ENCODE measurements around the gene MYBPH.

Gene MYBPH

DNA sequence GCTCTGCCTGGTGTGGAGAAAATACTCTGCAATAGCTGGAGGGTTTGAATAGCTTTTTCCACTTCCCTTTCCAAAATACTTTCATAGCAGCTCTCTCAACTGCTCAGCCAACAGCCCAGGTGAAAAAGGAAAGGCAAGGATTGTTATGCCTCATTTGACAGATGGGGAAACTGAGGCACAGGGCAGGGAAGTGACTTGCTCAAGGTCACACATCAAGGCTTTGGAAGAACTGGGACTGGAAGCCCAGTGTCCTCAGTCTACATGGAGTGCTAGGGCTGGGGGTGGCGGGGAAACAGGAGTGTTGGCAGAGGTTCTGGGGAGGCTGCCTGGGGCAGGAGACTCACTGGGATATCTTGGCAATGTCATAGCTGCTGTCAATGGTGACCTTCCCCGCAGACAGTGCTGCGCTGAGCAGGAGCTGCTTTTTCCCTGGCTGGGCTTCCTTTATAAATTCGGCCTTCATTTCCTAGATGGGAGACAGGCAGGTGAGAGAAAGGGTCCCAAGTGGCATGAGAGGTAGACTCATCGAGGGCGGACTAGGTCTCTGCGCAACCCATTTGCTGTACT lies 6.8 kb upstream of the MYBPH start:
- no peak for DNase-seq (ENCODE audit: low read depth)
- TF ChIP-seq, protein P1, sequence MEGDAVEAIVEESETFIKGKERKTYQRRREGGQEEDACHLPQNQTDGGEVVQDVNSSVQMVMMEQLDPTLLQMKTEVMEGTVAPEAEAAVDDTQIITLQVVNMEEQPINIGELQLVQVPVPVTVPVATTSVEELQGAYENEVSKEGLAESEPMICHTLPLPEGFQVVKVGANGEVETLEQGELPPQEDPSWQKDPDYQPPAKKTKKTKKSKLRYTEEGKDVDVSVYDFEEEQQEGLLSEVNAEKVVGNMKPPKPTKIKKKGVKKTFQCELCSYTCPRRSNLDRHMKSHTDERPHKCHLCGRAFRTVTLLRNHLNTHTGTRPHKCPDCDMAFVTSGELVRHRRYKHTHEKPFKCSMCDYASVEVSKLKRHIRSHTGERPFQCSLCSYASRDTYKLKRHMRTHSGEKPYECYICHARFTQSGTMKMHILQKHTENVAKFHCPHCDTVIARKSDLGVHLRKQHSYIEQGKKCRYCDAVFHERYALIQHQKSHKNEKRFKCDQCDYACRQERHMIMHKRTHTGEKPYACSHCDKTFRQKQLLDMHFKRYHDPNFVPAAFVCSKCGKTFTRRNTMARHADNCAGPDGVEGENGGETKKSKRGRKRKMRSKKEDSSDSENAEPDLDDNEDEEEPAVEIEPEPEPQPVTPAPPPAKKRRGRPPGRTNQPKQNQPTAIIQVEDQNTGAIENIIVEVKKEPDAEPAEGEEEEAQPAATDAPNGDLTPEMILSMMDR (IDR thresholded peaks at IDR 0.05; ENCODE audit: control insufficient read depth, extremely low read depth, insufficient read depth) = no peak
- H3K4me3 ChIP-seq (ENCODE audit: low read depth, low read length) = no peak overlapping the region

DNA sequence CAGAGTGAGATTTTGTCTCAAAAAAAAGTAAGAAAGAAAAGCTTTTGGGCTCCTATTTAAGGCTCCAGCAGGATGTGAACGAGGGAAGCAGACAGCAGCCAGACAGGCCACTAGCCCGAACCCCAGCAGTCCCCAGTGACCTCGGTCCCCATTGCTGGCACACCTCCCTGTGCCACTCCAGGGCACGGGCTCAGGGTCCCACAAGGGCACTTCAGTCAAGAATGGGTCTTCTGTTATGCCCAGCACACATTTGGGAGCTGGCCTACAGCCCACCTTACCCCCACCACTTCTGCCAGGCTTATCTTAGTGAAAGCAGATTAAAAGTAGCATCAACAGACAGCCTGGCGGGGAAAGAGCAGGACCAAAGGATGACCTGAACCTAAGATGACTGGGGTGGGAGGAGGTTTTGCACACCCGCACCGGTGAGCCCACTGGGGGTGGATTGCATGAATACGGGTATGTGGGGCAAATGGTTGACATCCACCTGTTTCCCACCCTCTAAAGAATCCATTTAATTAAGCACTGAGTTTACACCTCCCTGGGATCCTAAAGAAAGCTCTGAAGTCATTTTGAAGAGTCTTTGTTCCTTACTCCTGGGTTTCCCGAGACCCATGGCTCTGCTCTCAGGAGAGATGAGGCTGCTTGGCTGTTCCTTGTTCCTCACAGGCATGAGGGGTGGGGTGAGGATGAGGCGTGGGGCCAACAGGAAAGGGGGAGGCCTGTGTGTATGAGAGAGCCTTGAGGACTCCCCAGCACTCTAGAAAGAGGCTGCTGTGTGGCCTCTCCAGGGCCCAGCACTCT lies 6.2 kb upstream of the MYBPH start:
- H3K4me3 ChIP-seq (ENCODE audit: low read depth, low read length) = no peak overlapping the region
- TF ChIP-seq, protein P1 (IDR thresholded peaks at IDR 0.05; ENCODE audit: control insufficient read depth, extremely low read depth, insufficient read depth) = no peak
- no peak for DNase-seq (ENCODE audit: low read depth)

DNA sequence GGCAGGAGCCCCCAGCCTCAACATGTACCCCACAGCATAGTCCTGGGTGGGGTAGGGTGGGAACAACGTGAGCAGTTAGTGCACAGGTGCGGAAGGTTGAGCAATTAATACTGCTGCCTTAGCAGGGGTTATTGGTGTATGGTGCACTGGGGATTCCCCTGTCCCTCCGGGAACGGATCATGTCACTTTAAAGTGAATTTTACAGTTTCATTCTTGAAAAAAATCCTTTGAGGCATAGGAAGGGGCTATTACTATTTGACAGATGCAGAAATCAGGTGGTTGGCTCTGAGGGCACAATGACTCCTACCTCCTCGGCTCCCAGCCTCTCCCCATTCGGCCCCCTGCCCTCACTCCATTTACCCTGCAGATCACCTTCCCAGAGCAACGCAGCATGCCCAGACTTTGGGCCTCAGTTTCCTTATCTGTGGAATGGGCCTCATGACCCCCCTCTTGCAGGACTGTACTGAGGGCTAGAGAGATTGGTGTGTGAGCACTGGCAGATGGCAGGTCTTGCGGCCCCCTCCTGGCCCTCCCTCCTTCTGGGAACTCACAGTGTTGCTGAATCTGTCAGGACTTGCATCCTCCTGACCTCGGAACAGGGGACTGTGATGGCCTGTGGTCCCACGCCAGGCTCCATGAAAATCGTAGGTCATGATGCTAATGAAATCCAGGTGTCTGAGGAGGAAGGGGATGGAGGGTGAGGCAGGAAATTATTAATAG lies 5.1 kb upstream of the MYBPH start:
- H3K4me3 ChIP-seq (ENCODE audit: low read depth, low read length) = no peak overlapping the region
- TF ChIP-seq, protein P1 (IDR thresholded peaks at IDR 0.05; ENCODE audit: control insufficient read depth, extremely low read depth, insufficient read depth) = no peak
- no peak for DNase-seq (ENCODE audit: low read depth)

DNA sequence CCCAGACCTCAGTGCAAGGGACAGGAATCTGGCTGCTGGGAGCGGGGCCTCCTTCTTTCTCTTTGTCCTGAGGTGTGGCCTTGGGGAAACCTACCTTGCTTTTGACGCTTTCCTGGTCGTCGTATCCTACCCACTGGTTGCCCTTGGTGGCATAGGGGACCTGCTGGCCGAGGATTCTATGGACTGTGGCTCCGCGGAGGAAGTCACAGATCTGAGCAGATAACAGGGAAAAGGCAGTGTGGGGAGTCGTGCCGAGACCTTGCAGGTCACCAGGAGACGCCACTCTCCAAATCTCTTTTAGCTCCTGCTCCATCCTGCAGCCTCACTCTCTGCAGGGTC lies 4.0 kb upstream of the MYBPH start:
- DNase-seq (ENCODE audit: low read depth) = no peak
- TF ChIP-seq, protein P1 (IDR thresholded peaks at IDR 0.05; ENCODE audit: control insufficient read depth, extremely low read depth, insufficient read depth) = no peak
- no peak overlapping the region for H3K4me3 ChIP-seq (ENCODE audit: low read depth, low read length)

DNA sequence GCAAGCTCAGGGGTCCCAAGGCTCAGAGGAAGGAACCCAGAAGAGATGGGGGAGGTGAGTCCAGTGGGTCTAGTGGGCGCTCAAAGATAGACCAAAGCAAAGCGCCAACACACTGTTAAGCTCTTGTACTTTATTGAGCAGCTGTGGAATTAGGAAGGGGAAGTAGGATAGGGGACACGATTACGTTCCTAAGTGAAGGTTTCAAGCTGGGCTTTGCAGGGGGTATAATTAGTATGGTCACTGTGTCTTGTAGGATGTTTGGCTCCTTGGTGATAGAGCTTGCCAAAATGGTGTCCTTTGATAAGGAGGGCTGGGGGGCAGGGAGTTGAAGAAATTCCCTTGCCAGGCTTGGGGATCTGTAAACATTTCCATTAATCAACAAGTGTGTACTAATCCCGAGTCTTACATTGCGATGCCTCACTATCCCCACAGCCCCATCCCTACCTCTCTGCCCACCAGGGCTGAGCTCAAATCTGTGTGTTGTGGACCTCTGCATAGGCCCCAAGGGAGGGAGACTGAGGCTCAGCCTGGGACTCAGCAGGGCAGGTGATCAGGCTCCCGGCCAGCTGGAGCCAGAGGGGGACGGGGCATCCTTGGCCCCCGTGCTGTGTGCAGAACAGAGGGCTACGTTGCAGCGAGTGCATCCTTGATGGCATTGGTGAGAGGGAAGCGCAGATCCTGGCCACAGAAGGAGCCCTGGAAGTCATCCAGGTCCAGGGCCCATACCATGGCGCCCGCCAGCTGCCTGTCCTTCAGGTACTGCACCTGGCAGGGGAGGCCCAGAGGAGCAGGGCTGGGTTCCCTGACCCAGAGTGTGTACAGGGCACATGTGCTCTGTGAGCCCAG lies 3.4 kb upstream of the MYBPH start:
- DNase-seq (ENCODE audit: low read depth) = no peak
- TF ChIP-seq, protein P1 (IDR thresholded peaks at IDR 0.05; ENCODE audit: control insufficient read depth, extremely low read depth, insufficient read depth) = no peak
- no peak overlapping the region for H3K4me3 ChIP-seq (ENCODE audit: low read depth, low read length)

DNA sequence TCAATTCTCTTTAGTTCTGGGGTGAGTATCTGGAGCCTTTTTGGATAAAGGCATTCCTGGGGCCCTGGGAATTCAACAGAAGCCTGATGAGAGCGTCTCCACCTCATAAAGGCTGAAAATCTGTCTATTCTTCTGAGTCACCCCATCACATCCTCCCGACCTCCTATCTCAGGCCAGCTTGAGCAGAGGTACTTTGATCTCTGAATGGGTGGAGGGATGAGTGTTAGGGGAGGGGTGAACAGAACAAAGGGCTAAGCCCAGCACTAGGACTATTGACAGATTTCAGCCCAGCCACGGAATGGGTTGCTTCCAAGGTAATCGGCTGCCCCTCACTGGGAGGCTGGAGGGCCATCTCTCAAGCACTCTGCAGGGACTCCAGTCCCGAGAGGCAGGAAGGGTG lies 2.5 kb upstream of the MYBPH start:
- no peak for DNase-seq (ENCODE audit: low read depth)
- TF ChIP-seq, protein P1 (IDR thresholded peaks at IDR 0.05; ENCODE audit: control insufficient read depth, extremely low read depth, insufficient read depth) = no peak
- H3K4me3 ChIP-seq (ENCODE audit: low read depth, low read length) = no peak overlapping the region

Data from LNCaP clone FGC (cell line).